ENCODE results near the gene KRTAP10-7. TPM values are rescaled to one million over a fixed set of nuclear protein-coding genes. Genes with fewer than 3 reads are reported as not detected.

The KRTAP10-7 gene
- total RNA-seq, 4 donors from 2014 or later, result not detected

- TF ChIP-seq POLR2A (IDR thresholded peaks at IDR 0.05) (no peak), CTCF (IDR thresholded peaks at IDR 0.05) (no peak)
- H3K27ac ChIP-seq, result no peak overlapping the region
- H3K4me1 ChIP-seq, result no peaks in the 10 kb centered on the region
- no peaks in the 10 kb centered on the region for H3K36me3 ChIP-seq
- no peak overlapping the region for H3K4me3 ChIP-seq
- no peaks in the 10 kb centered on the region for H3K9me3 ChIP-seq
- no peak for DNase-seq
- H3K27me3 ChIP-seq, result no peaks in the 10 kb centered on the region
- intact Hi-C loops (cut with DNase I; ENCODE audit: low total_unique reads), result no loop called here
Observed at GRCh38 chr21:44650265-44650972, 50.0 kb downstream of the KRTAP10-7 start.

- no peak overlapping the region for H3K4me3 ChIP-seq
- TF ChIP-seq CTCF (IDR thresholded peaks at IDR 0.05) (no peak), POLR2A (IDR thresholded peaks at IDR 0.05) (no peak)
- H3K36me3 ChIP-seq, result no peaks in the 10 kb centered on the region
- no peak overlapping the region for H3K27ac ChIP-seq
- H3K4me1 ChIP-seq, result no peaks in the 10 kb centered on the region
- no peaks in the 10 kb centered on the region for H3K9me3 ChIP-seq
- H3K27me3 ChIP-seq, result no peaks in the 10 kb centered on the region
- intact Hi-C loops (cut with DNase I; ENCODE audit: low total_unique reads), result no loop called here
- no peak for DNase-seq
Observed at GRCh38 chr21:44650973-44651675, 50.7 kb downstream of the KRTAP10-7 start.

Other genes starting within 250 kb of the KRTAP10-7 start
- 1 to 10 TPM in 2 of 4 donors, under 1 TPM in 2; 0.29 to 3.1 (median 1.8) TPM for gene TRPM2, start 247.0 kb upstream of the KRTAP10-7 start, total RNA-seq
- 1 to 10 TPM in 2 of 4 donors, under 1 TPM in 1, not detected in 1; under 0.01 to 2.3 (median 2.3) TPM for gene LRRC3, start 145.1 kb upstream of the KRTAP10-7 start, total RNA-seq
- gene KRTAP10-1, start 60.4 kb upstream of the KRTAP10-7 start, total RNA-seq, result not detected
- not detected for gene KRTAP10-2, start 49.1 kb upstream of the KRTAP10-7 start, total RNA-seq
- gene KRTAP10-3, start 41.8 kb upstream of the KRTAP10-7 start, total RNA-seq, result not detected
- not detected for gene KRTAP10-4, start 26.9 kb upstream of the KRTAP10-7 start, total RNA-seq
- gene KRTAP10-5, start 20.0 kb upstream of the KRTAP10-7 start, total RNA-seq, result not detected
- gene KRTAP10-6, start 8.1 kb upstream of the KRTAP10-7 start, total RNA-seq, result not detected
- not detected for gene KRTAP10-8, start 11.5 kb downstream of the KRTAP10-7 start, total RNA-seq
- not detected for gene KRTAP10-9, start 26.5 kb downstream of the KRTAP10-7 start, total RNA-seq
- gene KRTAP10-10, start 36.8 kb downstream of the KRTAP10-7 start, total RNA-seq, result not detected
- gene KRTAP10-11, start 45.8 kb downstream of the KRTAP10-7 start, total RNA-seq, result not detected
- not detected for gene KRTAP12-4, start 54.1 kb downstream of the KRTAP10-7 start, total RNA-seq
- not detected for gene KRTAP12-3, start 57.3 kb downstream of the KRTAP10-7 start, total RNA-seq
- not detected for gene KRTAP12-2, start 66.3 kb downstream of the KRTAP10-7 start, total RNA-seq
- 1 to 10 TPM in 1 of 4 donors, not detected in 3; 1.5 TPM for gene KRTAP12-1, start 81.6 kb downstream of the KRTAP10-7 start, total RNA-seq
- gene KRTAP10-12, start 96.6 kb downstream of the KRTAP10-7 start, total RNA-seq, result not detected
- gene TSPEAR, start 111.0 kb downstream of the KRTAP10-7 start, total RNA-seq, result under 1 TPM in 3 of 4 donors, not detected in 1; 0.18 to 0.69 (median 0.51) TPM
- gene UBE2G2, start 201.2 kb downstream of the KRTAP10-7 start, total RNA-seq, result 10 to 100 TPM; 38.4 to 75.1 (median 67.4) TPM
- 10 to 100 TPM; 62.6 to 88.4 (median 67.4) TPM for gene SUMO3, start 217.5 kb downstream of the KRTAP10-7 start, total RNA-seq

All from uterus (tissue), 4 donors.